ENCODE results near the gene AJUBA. TPM values are rescaled to one million over a fixed set of nuclear protein-coding genes. Genes with fewer than 3 reads are reported as not detected.
"Not testable (repeated sequence)": the region's sequence is repeated elsewhere in the genome, so short reads cannot be mapped to it uniquely, and the experiment has no call there.

AJUBA gene
- 1 to 10 TPM; 7.0 to 8.0 TPM for total RNA-seq
- long read RNA-seq, partial matches to known transcripts, result 1 of 2 reads
- long read RNA-seq, other reads (novel, unspliced or antisense), result 1 of 2 reads

- DNase-seq (peak; percentile 93), ATAC-seq (peak; percentile 84 to 85)
- intact Hi-C loops (cut with DNase I), result loop anchor here in 1 of 2 donors (10.0 kb wide), 1 partner anchor 48 kb away; no protein-coding TSS in a partner anchor
Measured at GRCh38 chr14:22982477-22983245, at the start of gene AJUBA. Gene AJUBA (minus strand): TSS chr14:22982551. CDS start chr14:22982266, 285 bp downstream.

- intact Hi-C loops (cut with DNase I), result no loop called here
- DNase-seq (no peak), ATAC-seq (no peak)
Measured at GRCh38 chr14:23030936-23031335, 48.6 kb upstream of the AJUBA start.

- ATAC-seq, result no peak
- intact Hi-C loops (cut with DNase I), result no loop called here
Measured at GRCh38 chr14:23028799-23029198, 46.4 kb upstream of the AJUBA start.

GRCh38 chr14:23025151-23025814 lies 42.9 kb upstream of the AJUBA start:
- ATAC-seq (no peak), DNase-seq (no peak)
- intact Hi-C loops (cut with DNase I), result no loop called here

More at GRCh38 chr14:23028799-23029198, 46.4 kb upstream of the AJUBA start:
- DNase-seq, result no peak

- intact Hi-C loops (cut with DNase I), result no loop called here
- ATAC-seq (no peak), DNase-seq (no peak)
Measured at GRCh38 chr14:23024612-23025075, 42.3 kb upstream of the AJUBA start.

GRCh38 chr14:23023795-23024152 lies 41.4 kb upstream of the AJUBA start:
- intact Hi-C loops (cut with DNase I), result no loop called here
- DNase-seq (no peak), ATAC-seq (no peak)

GRCh38 chr14:23023022-23023794 lies 40.9 kb upstream of the AJUBA start:
- intact Hi-C loops (cut with DNase I), result no loop called here

GRCh38 chr14:23021889-23022442 lies 39.6 kb upstream of the AJUBA start:
- no peak for ATAC-seq
- DNase-seq, result no peak
- intact Hi-C loops (cut with DNase I), result no loop called here

More at GRCh38 chr14:23023022-23023794, 40.9 kb upstream of the AJUBA start:
- ATAC-seq (no peak), DNase-seq (no peak)

GRCh38 chr14:23021434-23021833 lies 39.1 kb upstream of the AJUBA start:
- DNase-seq, result no peak
- ATAC-seq, result no peak
- intact Hi-C loops (cut with DNase I), result no loop called here

- DNase-seq (no peak), ATAC-seq (no peak)
- intact Hi-C loops (cut with DNase I), result no loop called here
Measured at GRCh38 chr14:23020143-23021128, 38.1 kb upstream of the AJUBA start.

GRCh38 chr14:23018107-23018506 lies 35.8 kb upstream of the AJUBA start:
- ATAC-seq (no peak), DNase-seq (no peak)
- intact Hi-C loops (cut with DNase I), result no loop called here

GRCh38 chr14:23017091-23017490 lies 34.7 kb upstream of the AJUBA start:
- intact Hi-C loops (cut with DNase I), result no loop called here
- DNase-seq, result no peak
- ATAC-seq, result no peak

- no peak for DNase-seq
- no peak for ATAC-seq
- intact Hi-C loops (cut with DNase I), result no loop called here
Measured at GRCh38 chr14:23015618-23016017, 33.3 kb upstream of the AJUBA start.

- intact Hi-C loops (cut with DNase I); DNase-seq; ATAC-seq: not testable (repeated sequence)
Measured at GRCh38 chr14:23013749-23014054, 31.4 kb upstream of the AJUBA start.

- ATAC-seq (no peak), DNase-seq (no peak)
- intact Hi-C loops (cut with DNase I), result no loop called here
Measured at GRCh38 chr14:23013054-23013748, 30.9 kb upstream of the AJUBA start.

GRCh38 chr14:23009939-23010726 lies 27.8 kb upstream of the AJUBA start, which contains the start of gene C14orf93:
Gene C14orf93 (minus strand): TSS chr14:23010143. CDS start chr14:22999023, 11,120 bp downstream.
- intact Hi-C loops (cut with DNase I), result no loop called here
- peak; percentile 89 for DNase-seq
- ATAC-seq, result peak; percentile 48 to 55

- intact Hi-C loops (cut with DNase I), result no loop called here
- no peak for ATAC-seq
- DNase-seq, result no peak
Measured at GRCh38 chr14:23009483-23009938, 27.2 kb upstream of the AJUBA start.
